HG03135 (cell line): ENCODE measurements around the gene TPPP3.

Experiments used
- ATAC-seq: cut with Tn5 transposase; IDR thresholded peaks from one replicate; pipeline ENCODE4 v1.9.1; 2021; ENCODE audit warnings: mild to moderate bottlenecking, moderate library complexity; ENCODE audit not compliant: unreplicated experiment

TPPP3 gene

GRCh38 chr16:67350324-67350723, 43.0 kb downstream of the TPPP3 start:
- ATAC-seq = no peak

GRCh38 chr16:67349172-67349571, 44.1 kb downstream of the TPPP3 start:
- no peak for ATAC-seq

- no peak for ATAC-seq
Observed at GRCh38 chr16:67346341-67346740, 47.0 kb downstream of the TPPP3 start.

- no peak for ATAC-seq
Observed at GRCh38 chr16:67345401-67345800, 47.9 kb downstream of the TPPP3 start.

GRCh38 chr16:67342616-67343015, 50.7 kb downstream of the TPPP3 start:
- ATAC-seq = no peak

- no peak for ATAC-seq
Observed at GRCh38 chr16:67341250-67341649, 52.0 kb downstream of the TPPP3 start.
